Cardiac muscle cell (in vitro differentiated cells and primary cell): ENCODE results near the gene HOXA7. TPM values are rescaled to one million over a fixed set of nuclear protein-coding genes. Genes with fewer than 3 reads are reported as not detected.

Experiments
- DNase-seq, 2 donors: peaks; one replicate each; pipeline versions ENCODE4 v3.0.0 to v3.0.0-alpha.2; 2010 to 2017; ENCODE audit warnings: low read depth in 1 of 2, low spot score in 1 of 2
- H3K27ac ChIP-seq: fragments of 200-600 bp; sonication (generic); 2 replicates; pipeline ENCODE4 v1.5.1; 2016
- H3K27me3 ChIP-seq: fragments of 200-600 bp; sonication (generic); 2 replicates; pipeline ENCODE4 v1.6.0; 2016; ENCODE audit warnings: control low read depth
- H3K36me3 ChIP-seq: fragments of 200-600 bp; sonication (generic); 2 replicates; pipeline ENCODE4 v1.5.1; 2016; ENCODE audit warnings: control low read depth
- H3K4me1 ChIP-seq: fragments of 200-600 bp; sonication (generic); 2 replicates; pipeline ENCODE4 v1.8.1; 2017; ENCODE audit warnings: low read depth, mild to moderate bottlenecking, mixed run types
- H3K4me3 ChIP-seq: fragments of 200-600 bp; sonication (generic); 2 replicates; pipeline ENCODE4 v1.5.1; 2016; ENCODE audit warnings: mild to moderate bottlenecking
- H3K9me3 ChIP-seq: fragments of 200-600 bp; sonication (generic); 2 replicates; pipeline ENCODE4 v1.5.1; 2017; ENCODE audit warnings: low read depth, mild to moderate bottlenecking, control low read depth
- polyA plus RNA-seq: library from polyadenylated mRNA; unstranded; fragments of >200 nt; fragmentation: Nextera tagmentation; extraction: Ambion mirVana; gene quantifications from 2 replicates; pipeline ENCODE4 v1.2.1, GENCODE V29; 2016
- total RNA-seq: library from RNA; depleted of rRNA; stranded (reverse); fragments of >200 nt; gene quantifications from 2 replicates; pipeline ENCODE4 v1.2.3, GENCODE V29; 2016
- TF ChIP-seq, protein P1 (sequence below): IDR thresholded peaks from 2 replicates; pipeline ENCODE4 v1.5.1; 2012; ENCODE audit warnings: low read depth, mild to moderate bottlenecking, low read length

HOXA7 gene
- total and polyA plus RNA-seq, 2 experiments from 2014 or later: not detected

DNA sequence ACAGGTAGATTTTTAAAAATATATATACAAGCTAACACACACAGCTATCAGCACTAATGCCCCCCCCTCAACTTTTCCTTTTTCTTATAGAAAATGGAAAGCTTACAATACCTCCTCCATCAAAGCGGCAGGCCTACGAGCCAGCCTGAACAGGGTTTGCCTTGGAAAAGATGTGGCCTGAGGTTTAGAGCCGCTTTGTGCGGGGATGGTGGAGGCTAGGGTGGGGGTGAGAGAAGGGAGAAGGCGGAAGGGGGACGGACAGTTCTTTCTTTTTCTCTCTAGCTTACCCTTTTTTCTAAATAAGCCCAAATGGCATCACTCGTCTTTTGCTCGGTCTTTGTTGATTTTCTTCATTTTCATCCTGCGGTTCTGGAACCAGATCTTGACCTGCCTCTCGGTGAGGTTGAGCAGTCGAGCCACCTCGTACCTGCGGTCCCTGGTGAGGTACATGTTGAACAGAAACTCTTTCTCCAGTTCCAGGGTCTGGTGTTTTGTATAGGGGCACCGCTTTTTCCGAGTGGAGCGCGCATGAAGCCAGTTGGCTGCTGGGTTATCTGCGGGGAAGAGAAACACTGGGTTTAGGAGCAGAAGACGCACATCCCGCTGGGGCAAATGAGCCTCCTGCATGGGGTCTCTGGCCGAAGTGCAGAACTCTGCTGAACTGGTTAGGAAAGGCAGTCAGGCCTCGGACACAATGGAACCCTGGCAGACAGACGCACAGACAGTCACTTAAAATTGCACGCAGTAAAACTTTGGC, 7.0 kb upstream of the HOXA7 start:
- no peaks in the 10 kb centered on the region for H3K36me3 ChIP-seq
- H3K27me3 ChIP-seq: peaks cover 100% of the 10 kb centered on the region
- DNase-seq: no peak
- H3K4me1 ChIP-seq: no peaks in the 10 kb centered on the region
- TF ChIP-seq, protein P1, sequence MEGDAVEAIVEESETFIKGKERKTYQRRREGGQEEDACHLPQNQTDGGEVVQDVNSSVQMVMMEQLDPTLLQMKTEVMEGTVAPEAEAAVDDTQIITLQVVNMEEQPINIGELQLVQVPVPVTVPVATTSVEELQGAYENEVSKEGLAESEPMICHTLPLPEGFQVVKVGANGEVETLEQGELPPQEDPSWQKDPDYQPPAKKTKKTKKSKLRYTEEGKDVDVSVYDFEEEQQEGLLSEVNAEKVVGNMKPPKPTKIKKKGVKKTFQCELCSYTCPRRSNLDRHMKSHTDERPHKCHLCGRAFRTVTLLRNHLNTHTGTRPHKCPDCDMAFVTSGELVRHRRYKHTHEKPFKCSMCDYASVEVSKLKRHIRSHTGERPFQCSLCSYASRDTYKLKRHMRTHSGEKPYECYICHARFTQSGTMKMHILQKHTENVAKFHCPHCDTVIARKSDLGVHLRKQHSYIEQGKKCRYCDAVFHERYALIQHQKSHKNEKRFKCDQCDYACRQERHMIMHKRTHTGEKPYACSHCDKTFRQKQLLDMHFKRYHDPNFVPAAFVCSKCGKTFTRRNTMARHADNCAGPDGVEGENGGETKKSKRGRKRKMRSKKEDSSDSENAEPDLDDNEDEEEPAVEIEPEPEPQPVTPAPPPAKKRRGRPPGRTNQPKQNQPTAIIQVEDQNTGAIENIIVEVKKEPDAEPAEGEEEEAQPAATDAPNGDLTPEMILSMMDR: no peak
- no peaks in the 10 kb centered on the region for H3K9me3 ChIP-seq
- no peak overlapping the region for H3K27ac ChIP-seq
- H3K4me3 ChIP-seq: no peak overlapping the region

DNA sequence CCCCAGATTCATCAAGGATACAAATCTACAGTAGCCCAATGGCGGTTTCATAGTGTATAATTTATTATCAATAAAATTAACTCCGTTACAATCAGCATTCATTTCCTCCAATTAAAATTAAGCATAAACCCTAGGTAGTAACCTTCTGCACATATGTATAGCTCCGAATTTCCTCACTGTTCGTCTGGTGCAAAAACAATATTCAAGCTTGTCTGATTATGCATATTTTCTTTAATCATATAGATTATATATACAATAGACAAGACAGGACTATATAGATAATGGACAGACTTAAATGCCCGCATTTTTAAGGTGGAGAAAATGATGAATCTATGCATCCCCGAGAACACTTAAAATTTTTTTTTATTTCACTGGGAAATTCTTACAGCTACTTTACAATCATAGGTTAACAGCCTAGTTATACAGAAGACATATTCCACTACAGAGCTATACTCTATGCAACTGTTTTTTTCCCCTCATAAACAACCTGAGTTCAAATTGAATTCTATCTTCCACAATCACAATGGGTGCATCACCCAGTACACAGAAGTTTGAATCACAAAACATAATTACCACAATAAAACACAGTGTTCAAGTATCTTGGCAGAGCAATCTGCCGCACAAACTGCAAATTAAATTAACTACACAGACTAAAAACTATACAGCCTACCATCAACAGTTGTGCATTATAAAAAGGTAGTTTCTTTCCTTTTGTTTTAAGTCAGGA, 6.2 kb upstream of the HOXA7 start:
- Histone ChIP-seq H3K36me3 (no peaks in the 10 kb centered on the region), H3K4me3 (no peak overlapping the region), H3K27me3 (peaks cover 100% of the 10 kb centered on the region), H3K4me1 (no peaks in the 10 kb centered on the region), H3K27ac (no peak overlapping the region), H3K9me3 (no peaks in the 10 kb centered on the region)
- no peak for DNase-seq
- TF ChIP-seq, protein P1: no peak

DNA sequence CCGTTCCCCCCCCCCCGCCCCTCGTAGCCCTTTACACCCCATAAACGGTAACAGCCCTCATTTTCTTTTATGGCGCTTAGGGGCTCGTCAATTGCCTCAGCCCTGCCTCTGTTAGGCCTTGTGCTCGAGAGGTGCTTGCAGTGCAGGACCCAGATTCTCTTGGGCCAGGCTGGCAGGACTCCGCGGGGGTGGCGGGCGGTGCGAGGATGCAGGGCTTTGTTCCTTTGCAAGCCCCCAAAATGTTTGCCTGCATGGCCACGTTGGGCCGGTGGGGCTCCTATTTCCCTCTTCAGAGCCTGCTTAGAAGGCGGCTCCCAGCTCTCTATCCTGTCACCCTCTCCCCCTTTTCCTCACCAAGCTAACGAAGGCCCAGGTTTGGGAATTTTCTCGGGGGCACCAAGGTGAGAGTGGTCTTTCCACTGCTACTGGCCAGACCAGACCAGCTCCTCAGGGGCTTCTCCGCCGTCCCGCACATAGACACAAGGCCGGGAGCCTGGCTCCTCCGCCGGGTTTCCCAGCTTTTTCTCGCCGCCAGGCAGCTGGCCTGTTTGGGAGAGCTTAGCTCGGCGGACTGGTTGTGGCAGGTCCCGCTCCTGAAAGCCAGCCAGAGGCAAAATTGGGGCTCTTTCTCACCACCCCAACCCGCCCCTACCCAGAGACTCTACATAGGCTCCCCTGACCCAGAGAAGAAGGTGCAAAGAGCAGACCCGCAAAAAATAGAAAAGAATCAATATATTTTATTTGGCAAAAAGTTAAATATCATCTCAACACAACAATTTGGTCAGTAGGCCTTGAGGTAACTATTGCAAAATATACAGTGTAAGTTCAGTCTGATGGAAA, 5.5 kb upstream of the HOXA7 start:
- DNase-seq: no peak
- Histone ChIP-seq H3K27ac (no peak overlapping the region), H3K4me1 (no peaks in the 10 kb centered on the region), H3K9me3 (no peaks in the 10 kb centered on the region), H3K36me3 (no peaks in the 10 kb centered on the region), H3K4me3 (peak overlapping the region; percentile 45), H3K27me3 (peaks cover 100% of the 10 kb centered on the region)
- TF ChIP-seq, protein P1: no peak

DNA sequence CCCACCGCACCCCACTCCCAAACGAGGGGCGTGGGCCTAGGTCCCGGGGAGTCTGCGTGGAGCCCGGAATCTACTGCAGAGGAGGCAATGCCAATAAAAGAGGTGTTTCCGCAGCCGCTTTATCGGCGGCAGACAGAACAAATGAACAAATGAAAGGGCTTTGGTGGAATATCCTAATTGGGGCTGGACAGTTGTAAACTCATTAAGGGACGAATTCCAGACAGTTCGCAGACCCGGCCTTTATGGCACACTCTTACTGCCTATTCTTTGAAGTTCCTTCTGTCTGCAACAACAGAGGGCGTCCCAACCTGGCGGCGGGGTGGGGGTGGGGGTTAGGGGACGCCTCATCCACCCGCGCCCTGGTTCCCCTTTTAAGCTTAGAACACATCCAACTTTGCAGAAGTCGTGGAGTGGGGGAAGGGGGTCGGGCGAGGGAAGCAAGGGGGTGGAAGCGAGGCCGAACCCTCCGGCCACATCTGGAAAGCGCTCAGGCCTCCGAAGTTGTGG, 4.8 kb upstream of the HOXA7 start:
- peak overlapping the region; percentile 45 for H3K4me3 ChIP-seq
- no peaks in the 10 kb centered on the region for H3K36me3 ChIP-seq
- TF ChIP-seq, protein P1: no peak
- H3K27me3 ChIP-seq: peaks cover 100% of the 10 kb centered on the region
- H3K27ac ChIP-seq: no peak overlapping the region
- no peaks in the 10 kb centered on the region for H3K4me1 ChIP-seq
- H3K9me3 ChIP-seq: no peaks in the 10 kb centered on the region
- DNase-seq: no peak

DNA sequence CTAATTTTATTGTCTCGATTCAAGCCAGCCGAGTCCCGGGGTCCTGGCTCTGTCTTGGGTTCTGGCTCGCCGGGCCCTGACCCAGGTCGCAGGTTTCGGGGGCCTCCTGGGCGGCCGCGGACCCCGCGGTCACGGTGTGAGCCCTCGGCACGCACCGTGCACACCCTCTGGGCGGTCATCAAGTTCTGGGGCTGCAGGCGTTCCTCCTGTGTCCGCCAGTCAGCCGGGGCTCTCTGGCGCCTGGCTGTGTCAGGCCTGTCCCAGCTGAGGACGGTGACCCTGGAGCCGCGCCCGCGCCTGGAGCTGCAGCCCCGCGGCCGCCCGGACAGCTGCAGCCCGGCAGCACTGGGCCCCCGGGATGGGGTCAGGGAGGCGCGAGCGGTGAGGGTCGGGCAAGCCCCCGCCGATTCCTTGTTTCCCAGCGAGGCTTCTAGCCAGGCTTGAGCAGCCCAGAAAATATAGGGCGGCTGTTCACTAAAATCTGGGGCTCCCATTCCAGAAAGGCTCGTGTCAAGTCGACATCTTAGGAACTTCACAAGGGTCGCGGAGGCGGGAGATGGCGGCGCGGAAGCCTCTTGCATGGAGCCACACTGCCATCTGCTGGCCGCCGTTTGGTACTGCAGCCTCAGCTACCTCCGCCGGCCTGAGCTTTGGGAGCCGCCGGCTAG, 4.2 kb upstream of the HOXA7 start:
- Histone ChIP-seq H3K27me3 (peaks cover 100% of the 10 kb centered on the region), H3K9me3 (no peaks in the 10 kb centered on the region), H3K4me3 (peak overlapping the region; percentile 45), H3K27ac (no peak overlapping the region), H3K36me3 (no peaks in the 10 kb centered on the region), H3K4me1 (no peaks in the 10 kb centered on the region)
- TF ChIP-seq, protein P1: peak; percentile 95
- peak; percentile 84 to 86 for DNase-seq
